ENCODE data around the gene UQCRFS1. TPM values are rescaled to one million over a fixed set of nuclear protein-coding genes. Genes with fewer than 3 reads are reported as not detected.
A peak's percentile ranks its signal among the peaks of the same experiment; 100 is the strongest.

UQCRFS1 gene
- total RNA-seq, 4 donors from 2014 or later = 78.1 to 142 (median 106) TPM

GRCh38 chr19:29176981-29177754, 35.8 kb downstream of the UQCRFS1 start:
- Histone ChIP-seq H3K4me3 (no peak overlapping the region), H3K9me3 (peaks cover 4 to 17% (median 5%) of the 10 kb centered on the region in 3 donors), H3K27ac (no peak overlapping the region), H3K4me1 (no peaks in the 10 kb centered on the region), H3K27me3 (no peaks in the 10 kb centered on the region), H3K36me3 (no peaks in the 10 kb centered on the region)
- in situ Hi-C loops (cut with MboI; ENCODE audit: low sequenced_read_pairs in 4 of 4) = no loop called here
- intact Hi-C loops (cut with DNase I; ENCODE audit: low total_unique reads) = no loop called here
- no peak for ATAC-seq
- DNase-seq = no peak
- TF ChIP-seq CTCF (IDR thresholded peaks at IDR 0.05 in 4 of 5, conservative IDR thresholded peaks at IDR 0.05 in 1 of 5) (no peak), POLR2A (IDR thresholded peaks at IDR 0.05) (no peak)

GRCh38 chr19:29173896-29174295, 39.1 kb downstream of the UQCRFS1 start:
- no peaks in the 10 kb centered on the region for H3K27me3 ChIP-seq
- ATAC-seq = no peak
- intact Hi-C loops (cut with DNase I; ENCODE audit: low total_unique reads) (no loop called here), in situ Hi-C loops (cut with MboI; ENCODE audit: low sequenced_read_pairs in 4 of 4) (no loop called here)
- H3K4me1 ChIP-seq = peaks cover 3 to 10% of the 10 kb centered on the region in 2 donors
- H3K4me3 ChIP-seq = no peak overlapping the region
- H3K9me3 ChIP-seq = peaks cover 4 to 16% (median 4%) of the 10 kb centered on the region in 3 donors
- TF ChIP-seq CTCF (IDR thresholded peaks at IDR 0.05 in 4 of 5, conservative IDR thresholded peaks at IDR 0.05 in 1 of 5) (no peak), POLR2A (IDR thresholded peaks at IDR 0.05) (no peak)
- H3K36me3 ChIP-seq = no peaks in the 10 kb centered on the region
- no peak for DNase-seq
- H3K27ac ChIP-seq = no peak overlapping the region

- Histone ChIP-seq H3K27me3 (no peaks in the 10 kb centered on the region), H3K4me3 (no peak overlapping the region), H3K4me1 (peaks cover 3 to 10% of the 10 kb centered on the region in 2 donors), H3K27ac (no peak overlapping the region), H3K9me3 (peaks cover 0 to 6% (median under 1%) of the 10 kb centered on the region in 3 donors), H3K36me3 (no peaks in the 10 kb centered on the region)
- DNase-seq = no peak
- intact Hi-C loops (cut with DNase I; ENCODE audit: low total_unique reads) = no loop called here
- no peak for TF ChIP-seq POLR2A (IDR thresholded peaks at IDR 0.05)
- no peak for TF ChIP-seq CTCF (IDR thresholded peaks at IDR 0.05 in 4 of 5, conservative IDR thresholded peaks at IDR 0.05 in 1 of 5)
- ATAC-seq = no peak
- in situ Hi-C loops (cut with MboI; ENCODE audit: low sequenced_read_pairs in 4 of 4) = no loop called here
These were observed 40.6 kb downstream of the UQCRFS1 start for GRCh38 chr19:29172302-29172701.

GRCh38 chr19:29171525-29171924, 41.4 kb downstream of the UQCRFS1 start:
- Histone ChIP-seq H3K36me3 (no peaks in the 10 kb centered on the region), H3K4me1 (peaks cover 3 to 10% of the 10 kb centered on the region in 2 donors), H3K9me3 (no peaks in the 10 kb centered on the region), H3K4me3 (no peak overlapping the region), H3K27me3 (no peaks in the 10 kb centered on the region), H3K27ac (no peak overlapping the region)
- ATAC-seq (peak in 1 of 2 donors; percentile 91), DNase-seq (peak in 1 of 2 donors; percentile 33)
- in situ Hi-C loops (cut with MboI; ENCODE audit: low sequenced_read_pairs in 4 of 4) = no loop called here
- TF ChIP-seq POLR2A (IDR thresholded peaks at IDR 0.05) = no peak
- no peak for TF ChIP-seq CTCF (IDR thresholded peaks at IDR 0.05 in 4 of 5, conservative IDR thresholded peaks at IDR 0.05 in 1 of 5)
- intact Hi-C loops (cut with DNase I; ENCODE audit: low total_unique reads) = no loop called here
